GM12873 (cell line): ENCODE measurements around the gene TDP1.

Experiments
- TF ChIP-seq, protein P1 (sequence below): IDR thresholded peaks from 2 replicates; pipeline ENCODE4 v1.5.1; 2012; ENCODE audit warnings: low read depth, mild to moderate bottlenecking, moderate library complexity, low read length, control low read depth; ENCODE audit not compliant: insufficient read depth; ENCODE audit errors: missing control alignments

Gene TDP1

DNA sequence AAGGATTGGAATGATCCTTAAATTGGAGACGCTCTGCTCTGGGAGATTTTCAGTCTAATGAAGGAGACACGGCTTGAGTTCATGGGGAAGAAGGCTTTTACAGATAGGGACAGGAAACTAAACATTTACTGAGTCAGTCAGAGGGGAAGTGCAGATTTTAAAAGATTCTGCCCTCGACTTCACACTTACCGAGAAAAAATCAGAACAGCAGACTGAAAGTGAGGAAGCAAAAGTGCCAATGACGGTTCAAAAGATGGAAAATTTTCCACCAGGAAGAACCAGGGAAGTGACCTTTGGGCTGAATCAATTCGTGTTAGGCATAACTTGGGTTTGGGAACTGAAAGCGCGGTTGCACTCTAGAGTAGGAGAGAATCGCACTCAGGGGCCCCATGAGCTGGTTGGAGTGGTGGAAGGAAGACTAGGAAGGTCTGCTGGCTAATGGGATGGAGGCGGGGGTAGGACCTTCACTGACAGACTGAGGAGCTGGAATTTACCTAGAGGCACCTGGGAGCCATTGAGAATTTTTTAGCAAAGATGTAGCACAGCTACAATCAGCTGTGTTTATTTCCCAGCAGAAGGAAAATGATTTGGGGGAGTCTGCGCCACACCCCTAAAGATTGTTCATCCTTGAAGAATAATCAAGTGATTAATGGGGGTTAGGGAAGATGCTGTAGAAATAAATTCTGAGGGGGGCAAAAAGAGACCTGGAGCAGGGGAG is 107.3 kb downstream of the TDP1 start:
- TF ChIP-seq, protein P1, sequence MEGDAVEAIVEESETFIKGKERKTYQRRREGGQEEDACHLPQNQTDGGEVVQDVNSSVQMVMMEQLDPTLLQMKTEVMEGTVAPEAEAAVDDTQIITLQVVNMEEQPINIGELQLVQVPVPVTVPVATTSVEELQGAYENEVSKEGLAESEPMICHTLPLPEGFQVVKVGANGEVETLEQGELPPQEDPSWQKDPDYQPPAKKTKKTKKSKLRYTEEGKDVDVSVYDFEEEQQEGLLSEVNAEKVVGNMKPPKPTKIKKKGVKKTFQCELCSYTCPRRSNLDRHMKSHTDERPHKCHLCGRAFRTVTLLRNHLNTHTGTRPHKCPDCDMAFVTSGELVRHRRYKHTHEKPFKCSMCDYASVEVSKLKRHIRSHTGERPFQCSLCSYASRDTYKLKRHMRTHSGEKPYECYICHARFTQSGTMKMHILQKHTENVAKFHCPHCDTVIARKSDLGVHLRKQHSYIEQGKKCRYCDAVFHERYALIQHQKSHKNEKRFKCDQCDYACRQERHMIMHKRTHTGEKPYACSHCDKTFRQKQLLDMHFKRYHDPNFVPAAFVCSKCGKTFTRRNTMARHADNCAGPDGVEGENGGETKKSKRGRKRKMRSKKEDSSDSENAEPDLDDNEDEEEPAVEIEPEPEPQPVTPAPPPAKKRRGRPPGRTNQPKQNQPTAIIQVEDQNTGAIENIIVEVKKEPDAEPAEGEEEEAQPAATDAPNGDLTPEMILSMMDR = no peak

- TF ChIP-seq, protein P1 = no peak
Observed at GRCh38 chr14:90072350-90072749, 116.6 kb downstream of the TDP1 start.

GRCh38 chr14:90079576-90079975 is 123.8 kb downstream of the TDP1 start:
- TF ChIP-seq, protein P1 = no peak

DNA sequence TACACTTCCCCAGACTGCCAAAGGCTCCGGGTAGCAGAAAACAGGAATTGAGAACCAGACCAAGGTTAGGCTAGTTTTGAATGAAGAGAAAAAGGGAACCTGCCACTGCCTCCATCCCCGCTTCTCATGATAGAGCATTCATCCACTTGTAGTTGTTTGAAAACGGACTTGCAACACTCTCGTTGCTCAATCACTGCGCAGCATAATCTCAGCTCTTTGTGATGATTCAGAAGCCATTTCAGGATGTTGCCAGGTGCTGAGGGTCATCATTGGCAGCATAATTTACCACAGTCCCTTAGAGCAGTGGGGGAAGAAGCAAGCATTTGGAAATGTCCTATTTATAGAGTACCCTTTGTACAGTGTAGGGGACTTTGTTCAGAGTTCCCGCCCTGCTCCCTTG is 131.7 kb downstream of the TDP1 start:
- TF ChIP-seq, protein P1 = no peak

GRCh38 chr14:90088176-90088575 is 132.4 kb downstream of the TDP1 start:
- TF ChIP-seq, protein P1 = no peak

- TF ChIP-seq, protein P1 = no peak
Observed at GRCh38 chr14:90091393-90091792, 135.7 kb downstream of the TDP1 start.

GRCh38 chr14:90093942-90094595 is 138.3 kb downstream of the TDP1 start:
- TF ChIP-seq, protein P1 = no peak
